NOMO-1 treated with dmso at 0.1 percent for 144 hours (cell line): ENCODE data around the gene DGKB.

Experiments used
- DNase-seq: peaks from one replicate; lab custom pipeline; 2025; ENCODE audit not compliant: unreplicated experiment; lab: John Stamatoyannopoulos, UW

Gene DGKB

DNA sequence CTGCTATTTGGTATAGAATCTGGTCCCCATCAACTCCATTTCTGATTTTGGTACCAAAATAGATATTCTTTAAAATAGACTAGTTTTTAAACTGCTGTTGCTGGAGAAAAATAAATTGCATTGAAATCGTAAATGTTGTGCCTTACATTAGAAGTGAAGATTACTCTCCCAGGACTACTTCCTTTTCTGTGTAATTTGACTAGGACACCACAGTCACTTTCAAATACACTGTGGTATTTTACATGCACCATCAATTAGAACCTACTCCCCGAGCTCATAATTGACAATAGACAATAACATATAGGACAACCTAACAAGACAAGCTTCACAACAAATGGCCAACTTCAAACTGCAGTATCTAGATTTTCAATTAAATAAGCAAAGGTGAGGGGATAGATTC is 211.5 kb downstream of the DGKB start:
- no peak for DNase-seq

DNA sequence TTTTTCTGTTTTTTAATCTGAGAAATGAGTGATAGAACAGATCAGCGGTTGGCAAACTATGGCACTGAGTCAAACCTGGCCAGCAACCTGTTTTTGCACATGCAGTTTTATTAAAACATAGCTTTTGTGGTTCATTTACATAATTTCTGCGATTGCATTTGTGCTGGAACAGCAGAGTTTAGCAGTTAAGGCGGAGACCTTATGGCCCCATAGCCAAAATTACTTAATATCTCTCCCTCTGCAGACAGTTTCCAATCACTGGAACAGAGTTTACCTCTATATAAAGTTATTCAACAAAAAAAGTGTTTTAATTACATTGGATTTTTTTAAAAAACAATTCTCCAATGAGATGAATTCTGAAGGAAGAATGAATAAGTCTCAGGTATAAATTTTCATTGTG is 212.1 kb downstream of the DGKB start:
- DNase-seq: no peak

DNA sequence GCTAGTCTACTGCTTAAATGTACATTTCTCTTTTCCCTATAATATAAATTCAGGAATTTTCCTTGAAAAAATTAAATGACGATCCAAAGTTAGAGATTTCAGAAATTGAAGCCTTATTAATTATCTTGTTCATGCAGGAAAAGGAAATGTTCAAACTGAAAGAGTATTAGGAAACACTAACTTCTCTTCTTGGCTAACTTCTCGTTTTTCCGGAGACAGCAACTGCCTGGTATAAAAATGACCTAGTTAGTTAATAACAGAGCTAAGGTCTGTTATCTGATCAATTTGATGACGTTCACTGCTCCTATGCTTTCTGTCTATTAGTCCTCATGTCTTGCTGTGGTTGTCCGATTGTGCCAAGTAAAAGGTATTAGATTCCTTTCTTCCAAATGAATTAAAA is 212.5 kb downstream of the DGKB start:
- DNase-seq: no peak

DNA sequence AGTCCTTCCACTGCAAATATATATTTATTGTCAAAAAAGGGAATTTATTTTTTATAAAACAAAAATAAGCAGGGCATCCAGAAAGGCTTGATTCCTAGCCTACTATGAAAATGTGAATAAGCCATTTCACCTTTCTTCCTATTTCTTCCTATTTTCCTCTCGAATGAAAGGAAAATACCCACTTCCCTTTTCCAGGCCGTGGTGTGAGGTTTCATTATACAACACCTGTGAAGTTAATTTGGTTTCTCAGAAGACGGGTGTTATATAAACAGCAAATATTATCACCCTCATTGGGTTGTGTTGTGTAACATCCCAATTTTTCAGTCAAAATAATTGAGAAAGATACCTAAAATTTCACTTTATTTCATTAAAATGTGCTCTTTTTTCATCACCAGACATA is 214.3 kb downstream of the DGKB start:
- DNase-seq: no peak

GRCh38 chr7:14687777-14688176 is 214.8 kb downstream of the DGKB start:
- no peak for DNase-seq

GRCh38 chr7:14687241-14687640 is 215.3 kb downstream of the DGKB start:
- DNase-seq: no peak

DNA sequence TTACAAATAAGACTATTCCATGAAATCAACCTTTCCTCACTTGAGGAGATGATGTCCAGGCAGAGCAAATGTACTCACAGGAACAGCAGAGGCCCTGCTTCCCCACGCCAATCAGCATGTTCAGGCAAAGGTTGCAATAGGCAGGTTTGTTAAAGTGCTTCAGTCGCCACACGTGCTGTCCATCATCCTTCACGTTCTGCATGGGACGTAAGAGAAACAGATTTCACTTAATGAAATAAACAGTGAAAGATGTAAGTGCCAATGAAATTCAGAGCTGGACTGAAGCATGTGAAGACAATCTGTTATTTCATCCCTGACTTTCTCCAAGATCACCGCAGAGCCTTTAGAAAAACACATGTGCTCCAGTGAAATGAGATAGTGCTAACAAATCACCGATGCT is 217.4 kb downstream of the DGKB start:
- no peak for DNase-seq

GRCh38 chr7:14682910-14683465 is 219.6 kb downstream of the DGKB start:
- DNase-seq: no peak

DNA sequence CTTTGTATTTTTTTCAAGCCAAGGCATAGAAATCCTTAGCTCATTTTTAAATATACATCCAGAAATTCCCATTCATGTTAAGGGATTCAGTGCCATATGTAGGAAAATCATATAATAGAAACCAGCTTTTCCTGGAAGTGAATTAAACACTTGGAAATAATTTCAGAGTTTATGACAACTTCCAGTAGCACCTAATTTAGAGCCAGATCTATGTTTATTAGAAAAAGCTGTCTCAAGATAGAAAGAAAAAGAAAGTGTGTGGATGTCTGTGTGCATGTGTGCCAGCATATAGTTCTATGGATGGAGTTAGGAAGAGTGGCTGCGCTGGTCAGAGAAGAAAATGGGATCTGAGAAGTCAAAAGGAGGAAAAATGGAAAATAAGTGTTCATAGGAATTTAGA is 225.7 kb downstream of the DGKB start:
- DNase-seq: no peak

- no peak for DNase-seq
Observed at GRCh38 chr7:14673202-14673601, 229.3 kb downstream of the DGKB start.

DNA sequence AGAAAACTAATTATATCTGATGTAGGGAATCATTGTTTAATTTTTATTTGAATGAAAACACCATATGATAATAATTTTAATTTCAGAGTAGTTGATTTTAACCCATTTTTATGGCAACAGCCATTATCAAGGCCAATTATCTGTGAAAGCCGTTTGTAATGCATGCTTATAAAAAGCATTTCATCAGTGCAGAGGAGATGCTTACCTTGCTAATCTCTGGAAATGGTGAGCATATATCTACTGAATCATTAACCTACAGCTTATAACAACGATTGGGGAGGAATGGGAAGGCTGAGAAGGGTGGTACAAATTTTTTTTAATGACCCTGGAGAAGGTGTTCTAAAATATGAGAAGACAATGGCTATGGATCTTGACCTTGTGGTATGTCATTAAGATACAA is 235.6 kb downstream of the DGKB start:
- no peak for DNase-seq

DNA sequence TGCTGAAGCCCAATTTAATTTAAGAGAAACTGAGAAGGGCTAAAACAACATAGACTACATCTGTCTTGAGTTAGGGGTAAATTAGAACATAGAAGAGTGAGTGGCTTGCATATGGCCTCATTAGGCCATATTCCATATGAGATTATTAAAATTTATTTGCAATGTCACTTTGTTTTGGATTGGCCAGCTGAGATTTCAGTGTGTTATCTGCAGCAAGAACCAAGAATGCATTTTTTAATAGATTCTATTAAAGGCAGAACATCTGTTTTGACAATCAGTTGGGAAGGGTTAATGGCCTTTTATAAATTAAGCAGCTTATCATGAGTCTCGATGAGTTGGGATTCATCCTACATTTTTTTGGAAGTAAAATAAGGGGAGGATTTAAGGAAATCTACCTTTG is 236.2 kb downstream of the DGKB start:
- no peak for DNase-seq

GRCh38 chr7:14639801-14640200 is 262.8 kb downstream of the DGKB start:
- no peak for DNase-seq

- DNase-seq: no peak
Observed at GRCh38 chr7:14639329-14639728, 263.2 kb downstream of the DGKB start.

DNA sequence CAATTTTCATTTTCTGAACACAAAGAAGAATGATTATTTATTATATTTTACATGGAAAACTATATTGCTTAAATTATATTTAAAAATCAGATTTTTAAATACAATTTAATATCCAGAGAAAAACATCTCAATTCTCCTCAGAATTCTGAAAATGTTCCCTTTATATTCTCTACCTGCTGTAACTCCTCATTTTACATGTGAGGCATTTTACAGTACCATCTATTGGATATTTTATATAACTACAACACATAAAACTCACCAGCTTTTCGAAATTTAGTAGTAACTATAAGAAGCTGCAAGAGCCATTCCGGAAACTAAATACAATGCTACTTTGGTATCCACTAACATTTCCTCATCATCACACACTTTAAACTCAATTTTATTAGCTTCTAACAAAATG is 264.6 kb downstream of the DGKB start:
- DNase-seq: no peak

- no peak for DNase-seq
Observed at GRCh38 chr7:14635955-14636354, 266.6 kb downstream of the DGKB start.

DNA sequence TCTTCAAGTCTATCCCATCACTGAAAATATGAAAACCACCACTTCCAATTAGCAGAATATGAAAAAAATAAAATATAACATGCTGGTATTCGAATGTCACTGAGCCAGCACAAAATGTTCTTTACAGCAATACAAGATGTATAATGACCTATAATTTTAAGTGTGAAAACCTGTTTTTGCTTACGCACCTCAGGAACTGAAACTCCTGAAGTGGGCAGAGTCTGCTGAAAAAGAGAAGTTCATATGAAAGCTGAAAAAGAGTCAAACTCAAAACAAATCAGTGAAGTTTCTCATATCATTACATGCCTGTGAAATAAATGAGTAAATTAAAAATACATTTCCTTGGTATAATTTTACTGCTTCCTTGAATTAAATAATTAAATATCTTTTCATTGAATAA is 272.5 kb downstream of the DGKB start:
- DNase-seq: peak; percentile 45

GRCh38 chr7:14628516-14628915 is 274.0 kb downstream of the DGKB start:
- no peak for DNase-seq

- no peak for DNase-seq
Observed at GRCh38 chr7:14626076-14626475, 276.5 kb downstream of the DGKB start.

DNA sequence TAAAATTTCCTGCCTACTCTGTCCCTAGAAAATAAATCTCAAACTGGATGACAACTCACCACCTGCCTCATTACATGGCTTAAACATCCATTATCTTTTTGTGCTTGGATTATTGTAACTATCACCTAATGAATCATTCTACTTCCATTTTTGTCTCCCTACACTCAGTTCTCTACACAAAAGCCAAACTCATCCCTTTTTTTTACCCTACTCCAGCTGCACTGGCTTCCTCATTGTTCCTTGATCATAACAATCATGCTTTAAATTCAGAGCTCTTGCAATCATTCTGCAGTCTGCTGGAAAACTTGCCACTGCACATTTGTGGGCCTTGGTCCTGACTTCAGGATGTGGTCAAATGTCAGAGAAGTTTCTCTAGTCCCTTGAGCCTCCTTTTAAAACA is 280.0 kb downstream of the DGKB start:
- DNase-seq: no peak

DNA sequence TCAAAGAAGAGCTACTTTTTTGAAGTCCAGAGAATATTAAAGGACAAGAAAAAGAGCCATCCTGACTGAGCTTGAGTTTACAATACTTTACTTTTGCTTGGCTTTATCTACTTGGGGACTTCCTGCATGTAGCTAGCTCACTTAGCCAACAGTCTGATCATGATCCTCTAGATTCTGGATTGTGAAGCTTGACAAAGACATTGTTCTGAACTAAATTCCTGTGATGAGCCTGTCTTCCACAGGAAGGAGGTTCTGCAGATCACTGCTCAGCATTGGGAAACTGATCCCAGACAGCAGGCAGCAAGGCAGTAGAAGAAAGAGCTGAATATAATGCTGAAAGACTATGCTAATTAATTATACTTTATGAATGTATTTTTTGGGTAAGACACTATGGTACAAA is 296.4 kb downstream of the DGKB start:
- DNase-seq: no peak

DNA sequence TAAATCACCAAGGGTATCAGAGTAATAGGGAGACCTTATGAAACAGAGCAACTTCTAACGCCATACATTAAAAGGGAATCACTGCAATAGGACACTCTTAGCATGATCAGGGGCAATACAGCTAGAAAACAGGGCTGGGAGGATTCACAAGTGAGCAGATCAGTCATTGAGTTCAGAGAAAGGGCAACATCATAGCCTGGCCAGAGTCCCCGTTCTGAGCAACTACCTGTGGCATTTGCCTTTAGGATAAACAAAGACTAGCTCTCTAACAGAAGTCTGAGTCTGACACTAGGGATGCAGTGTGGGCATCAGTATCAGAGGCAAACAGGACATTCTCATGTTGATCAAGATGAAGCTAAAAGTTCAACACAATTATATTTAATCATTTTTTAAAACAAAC is 297.9 kb downstream of the DGKB start:
- DNase-seq: no peak

GRCh38 chr7:14602851-14603250 is 299.7 kb downstream of the DGKB start:
- no peak for DNase-seq
